GM12878 (cell line): Measurements from ENCODE around the gene ABCC1. TPM values are rescaled to one million over a fixed set of nuclear protein-coding genes. Genes with fewer than 3 reads are reported as not detected.

ENCODE experiments used
- ATAC-seq: fragments of 200-7000 bp; cut with Tn5 transposase; 3 replicates; pipeline ENCODE4 v1.9.1; 2020; ENCODE audit warnings: mild to moderate bottlenecking, moderate library complexity
- BruUV-seq: library from RNA; stranded (reverse); fragments of 400-500 nt; replicated peaks from 2 replicates; lab custom pipeline; 2021; lab: Mats Ljungman, UMichigan
- CTCF ChIA-PET: fragments of 300-600 bp; sonication (Branson Sonifier 250); formaldehyde crosslinking; extraction: SDS; loops from one replicate; lab custom pipeline; 2021; ENCODE audit warnings: inconsistent platforms; lab: Yijun Ruan, JAX
- POLR2A ChIA-PET: fragments of 350-600 bp; formaldehyde crosslinking; extraction: SDS; loops from one replicate; lab custom pipeline; 2021; ENCODE audit warnings: inconsistent platforms; lab: Charles Lee
- RAD21 ChIA-PET: fragments of 300-600 bp; sonication (Branson Sonifier 250); formaldehyde crosslinking; loops from one replicate; lab custom pipeline; 2023; ENCODE audit warnings: antibody characterized with exemption; ENCODE audit not compliant: unreplicated experiment; lab: Charles Lee
- SMC1A ChIA-PET: fragments of 300-600 bp; sonication (Branson Sonifier 250); formaldehyde crosslinking; loops from one replicate; lab custom pipeline; 2023; ENCODE audit not compliant: unreplicated experiment, uncharacterized antibody; lab: Charles Lee
- DNase-seq: peaks from one replicate; pipeline ENCODE4 v3.0.0-alpha.2; 2011; ENCODE audit warnings: low read depth, low spot score
- FAIRE-seq: peaks from 3 replicates; lab custom pipeline; 2011; peaks lifted over from hg19 to GRCh38; lab: Jason Lieb, UNC
- H2AFZ ChIP-seq: 2 replicates; pipeline ENCODE4 v1.6.0; 2011; ENCODE audit warnings: low read depth, low read length, control low read depth; ENCODE audit not compliant: control insufficient read depth
- H3K27ac ChIP-seq: 2 replicates; pipeline ENCODE4 v1.5.1; 2011; ENCODE audit warnings: control low read depth; ENCODE audit not compliant: control insufficient read depth, insufficient read depth
- H3K27me3 ChIP-seq, 2 experiments: replicated peaks in 1 of 2; 2 replicates each; pipeline versions ENCODE4 v1.6.0 to v1.6.1; 2011; ENCODE audit warnings: low read length in 1 of 2; ENCODE audit not compliant: control insufficient read depth in 2 of 2, insufficient read depth in 2 of 2
- H3K36me3 ChIP-seq, 2 experiments: 2 replicates each; pipeline ENCODE4 v1.5.1; 2011; ENCODE audit warnings: low read length in 1 of 2; ENCODE audit not compliant: control insufficient read depth in 2 of 2, insufficient read depth in 2 of 2
- H3K4me1 ChIP-seq: 2 replicates; pipeline ENCODE4 v1.6.1; 2011; ENCODE audit warnings: mild to moderate bottlenecking, low read length, moderate library complexity, mixed read lengths; ENCODE audit not compliant: control insufficient read depth, insufficient read depth
- H3K4me2 ChIP-seq: 2 replicates; pipeline ENCODE4 v1.6.0; 2011; ENCODE audit warnings: control low read depth; ENCODE audit not compliant: control insufficient read depth, insufficient read depth
- H3K4me3 ChIP-seq: fragments of 200-600 bp; sonication (generic); 2 replicates; pipeline ENCODE4 v1.5.1; 2016
- H3K79me2 ChIP-seq: 2 replicates; pipeline ENCODE4 v1.6.0; 2011; ENCODE audit warnings: low read length; ENCODE audit not compliant: control insufficient read depth, insufficient read depth
- H3K9ac ChIP-seq: 2 replicates; pipeline ENCODE4 v1.8.0; 2011; ENCODE audit warnings: low read length, control low read depth, mixed read lengths; ENCODE audit not compliant: control insufficient read depth, insufficient read depth
- H3K9me3 ChIP-seq: replicated peaks from 3 replicates; pipeline ENCODE4 v1.5.1; 2011; ENCODE audit warnings: mild to moderate bottlenecking, low read length; ENCODE audit not compliant: control insufficient read depth, insufficient read depth
- H4K20me1 ChIP-seq: 2 replicates; pipeline ENCODE4 v1.6.0; 2011; ENCODE audit not compliant: control insufficient read depth, insufficient read depth
- BCL3 ChIP-seq: IDR thresholded peaks from 2 replicates; pipeline ENCODE4 v1.6.1; 2011; ENCODE audit warnings: borderline replicate concordance, low read depth, mild to moderate bottlenecking, moderate library complexity, low read length; ENCODE audit not compliant: insufficient read depth, poor library complexity, severe bottlenecking
- CHD1 ChIP-seq: IDR thresholded peaks from 2 replicates; pipeline ENCODE4 v1.6.1; 2012; ENCODE audit warnings: low read depth, low read length, improper control_type of control experiment
- CTCF ChIP-seq, 3 experiments: IDR thresholded peaks in 2 of 3; conservative IDR thresholded peaks in 1 of 3; 2 replicates each; pipeline ENCODE4 v1.5.1; 2011; ENCODE audit warnings: low read depth in 3 of 3, low read length in 3 of 3, mild to moderate bottlenecking in 3 of 3, control low read depth in 2 of 3, moderate library complexity in 2 of 3, inconsistent platforms in 1 of 3, mixed read lengths in 1 of 3; ENCODE audit not compliant: control insufficient read depth in 2 of 3, insufficient read depth in 1 of 3; ENCODE audit errors: extremely low read depth in 1 of 3
- ELK1 ChIP-seq: IDR thresholded peaks from 2 replicates; pipeline ENCODE4 v1.6.1; 2012; ENCODE audit warnings: low read depth, low read length, improper control_type of control experiment
- MYC ChIP-seq: IDR thresholded peaks from 2 replicates; pipeline ENCODE4 v1.6.1; 2011; ENCODE audit warnings: mild to moderate bottlenecking, low read length, moderate library complexity, inconsistent platforms; ENCODE audit not compliant: insufficient read depth, insufficient replicate concordance, insufficient read length, severe bottlenecking
- POU2F2 ChIP-seq: IDR thresholded peaks from 3 replicates; pipeline ENCODE4 v1.6.1; 2011; ENCODE audit warnings: low read depth, mild to moderate bottlenecking, low read length, borderline replicate concordance
- SUPT20H ChIP-seq: IDR thresholded peaks from 2 replicates; pipeline ENCODE4 v1.6.1; 2011; ENCODE audit warnings: low read depth, mild to moderate bottlenecking, low read length, moderate library complexity, borderline replicate concordance; ENCODE audit not compliant: control insufficient read depth
- TCF3 ChIP-seq: IDR thresholded peaks from 2 replicates; pipeline ENCODE4 v1.6.1; 2012; ENCODE audit warnings: low read depth, mild to moderate bottlenecking, low read length, borderline replicate concordance; ENCODE audit not compliant: insufficient read depth
- ZBTB33 ChIP-seq: fragments of 450-650 bp; IDR thresholded peaks from 2 replicates; pipeline ENCODE4 v1.6.1; 2017; ENCODE audit warnings: mild to moderate bottlenecking
- WGBS: methylation state at CpG from one replicate; pipeline ENCODE4 v1.1.6; 2016; ENCODE audit warnings: low lambda C conversion rate; ENCODE audit not compliant: insufficient replicate concordance, insufficient coverage; ENCODE audit errors: missing lambda C conversion rate; 5-methylcytosine and 5-hydroxymethylcytosine counted together
- in situ Hi-C: fragments of 300-500 bp; cut with MboI; formaldehyde crosslinking; loops from 9 replicates; pipeline ENCODE4 v1.14.3; 2018; ENCODE audit warnings: mixed read lengths
- intact Hi-C: fragments of 100-400 bp; cut with micrococcal nuclease; formaldehyde crosslinking; loops from one replicate; pipeline ENCODE4 v1.14.2; 2022; ENCODE audit not compliant: unreplicated experiment
- polyA plus RNA-seq, 11 experiments: library from polyadenylated mRNA; depleted of rRNA in 4 of 11; unstranded in 6 of 11; stranded (reverse) in 5 of 11; fragments of >200 nt; fragmentation: Nextera tagmentation in 4 of 11; fragmentation: Illumina TruSeq in 1 of 11; extraction: Ambion mirVana in 4 of 11; extraction: Trizol in 1 of 11; gene quantifications; 1 replicate in 1 of 11; 2 replicates in 10 of 11; pipeline versions ENCODE4 v1.2.1 to v1.2.3, GENCODE V29; 2011 to 2016; ENCODE audit warnings: inconsistent platforms in 2 of 11, missing spikeins in 2 of 11, low read depth in 1 of 11
- total RNA-seq, 4 experiments: library from RNA; depleted of rRNA in 3 of 4; stranded (reverse); fragments of >200 nt in 3 of 4; fragmentation: Illumina TruSeq in 1 of 4; extraction: Trizol in 1 of 4; gene quantifications; 2 replicates each; pipeline versions ENCODE4 v1.2.1 to v1.2.3, GENCODE V29; 2013 to 2021

Gene ABCC1
- total and polyA plus RNA-seq, 10 of the 15 experiments (the other 5 are each of a cell fraction or from before 2014, with no cell fraction given): 3.2 to 44.6 (median 14.5) TPM

GRCh38 chr16:16182918-16183317 lies 233.5 kb downstream of the ABCC1 start (continued):
- TF ChIP-seq ELK1: no peak
- TF ChIP-seq POU2F2: no peak
- TF ChIP-seq BCL3: no peak
- TF ChIP-seq SUPT20H: no peak
- TF ChIP-seq TCF3: no peak
- TF ChIP-seq ZBTB33: no peak
- TF ChIP-seq MYC: no peak

GRCh38 chr16:16183562-16183961 lies 234.1 kb downstream of the ABCC1 start:
- H3K27me3 ChIP-seq: no peaks in the 10 kb centered on the region
- H3K4me2 ChIP-seq: no peak overlapping the region
- no peaks in the 10 kb centered on the region for H3K4me1 ChIP-seq
- in situ Hi-C loops: no loop called here
- no peaks in the 10 kb centered on the region for H3K36me3 ChIP-seq
- intact Hi-C loops: no loop called here
- no peak overlapping the region for H3K9ac ChIP-seq
- ChIA-PET CTCF (interaction anchor here (1.1 kb wide), 1 partner anchor 309 kb away, joined by 3 read pairs; no protein-coding TSS in a partner anchor), SMC1A (no interaction called here), POLR2A (no interaction called here), RAD21 (no interaction called here)
- H3K9me3 ChIP-seq: no peaks in the 10 kb centered on the region
- TF ChIP-seq CHD1 (no peak), CTCF (IDR thresholded peaks at IDR 0.05 in 2 of 3, conservative IDR thresholded peaks at IDR 0.05 in 1 of 3; ENCODE audit: control insufficient read depth in 2 of 3, extremely low read depth in 1 of 3, insufficient read depth in 1 of 3, low read depth in 3 of 3, low read length in 3 of 3) (0 out of 6 replicates have a peak, but pooled peaks of 2 of the 3 experiments have one; percentile 19 to 23)
- H4K20me1 ChIP-seq: no peaks in the 10 kb centered on the region
- H3K79me2 ChIP-seq: no peaks in the 10 kb centered on the region
- no TSS peak for BruUV-seq
- 57% methylated on average over 8 of the region's 8 CpGs for WGBS
- H3K4me3 ChIP-seq: no peak overlapping the region
- no peak overlapping the region for H2AFZ ChIP-seq
- ATAC-seq: no peak
- no peak overlapping the region for H3K27ac ChIP-seq
- no peak for FAIRE-seq
- no peak for DNase-seq
